HepG2 (cell line): ENCODE data around the gene HYAL2. TPM values are rescaled to one million over a fixed set of nuclear protein-coding genes. Genes with fewer than 3 reads are reported as not detected.

Experiments used
- AGO2 ChIP-seq: fragments of 200-400 bp; formaldehyde crosslinking; optimal IDR thresholded peaks from 2 replicates; pipeline ENCODE3; 2017; ENCODE audit warnings: mild to moderate bottlenecking, low read depth, low read length, moderate library complexity
- CERS6 ChIP-seq: sonication (generic); formaldehyde crosslinking; IDR thresholded peaks from 2 replicates; pipeline ENCODE4 v1.5.0; 2020; ENCODE audit warnings: missing genetic modification reagents
- DDIT3 ChIP-seq: sonication (generic); formaldehyde crosslinking; IDR thresholded peaks from 2 replicates; pipeline ENCODE4 v1.4.0; 2020; ENCODE audit warnings: mild to moderate bottlenecking, missing genetic modification reagents
- DRAP1 ChIP-seq: IDR thresholded peaks from 2 replicates; pipeline ENCODE4 v1.6.1; 2016; ENCODE audit warnings: missing genetic modification reagents, missing compliant biosample characterization
- GPN1 ChIP-seq: sonication (generic); formaldehyde crosslinking; IDR thresholded peaks from 2 replicates; pipeline ENCODE4 v1.5.1; 2020; ENCODE audit warnings: missing genetic modification reagents, borderline replicate concordance
- KAT8 ChIP-seq: IDR thresholded peaks from 2 replicates; pipeline ENCODE4 v1.6.1; 2016; ENCODE audit warnings: missing genetic modification reagents, missing compliant biosample characterization
- LRRFIP1 ChIP-seq: sonication (generic); formaldehyde crosslinking; conservative IDR thresholded peaks from 2 replicates; pipeline ENCODE4 v1.4.0; 2020; ENCODE audit warnings: missing genetic modification reagents
- MED13 ChIP-seq: sonication (generic); formaldehyde crosslinking; IDR thresholded peaks from 2 replicates; pipeline ENCODE4 v1.5.0; 2020; ENCODE audit warnings: missing genetic modification reagents
- MEIS2 ChIP-seq: sonication (generic); formaldehyde crosslinking; IDR thresholded peaks from 2 replicates; pipeline ENCODE4 v1.9.0; 2021; ENCODE audit warnings: mild to moderate bottlenecking, missing genetic modification reagents
- POLR2G ChIP-seq: fragments of 200-400 bp; formaldehyde crosslinking; IDR thresholded peaks from 2 replicates; pipeline ENCODE4 v1.6.1; 2018; ENCODE audit warnings: mild to moderate bottlenecking, low read depth, low read length, moderate library complexity
- SMC3 ChIP-seq: IDR thresholded peaks from 2 replicates; pipeline ENCODE4 v1.6.1; 2011; ENCODE audit warnings: low read length, improper control_type of control experiment
- XBP1 ChIP-seq: sonication (generic); formaldehyde crosslinking; IDR thresholded peaks from 2 replicates; pipeline ENCODE4 v1.5.0; 2020; ENCODE audit warnings: missing genetic modification reagents
- ZBTB43 ChIP-seq: sonication (generic); formaldehyde crosslinking; conservative IDR thresholded peaks from 2 replicates; pipeline ENCODE4 v1.4.0; 2020; ENCODE audit warnings: missing genetic modification reagents
- ZBTB44 ChIP-seq: sonication (generic); formaldehyde crosslinking; IDR thresholded peaks from 2 replicates; pipeline ENCODE4 v1.4.0; 2020; ENCODE audit warnings: missing genetic modification reagents
- ZFP36 ChIP-seq: fragments of 150-350 bp; IDR thresholded peaks from 2 replicates; pipeline ENCODE4 v1.6.1; 2018; ENCODE audit warnings: borderline replicate concordance, low read length, low read depth; ENCODE audit not compliant: partially characterized antibody
- ZFP62 ChIP-seq: sonication (generic); formaldehyde crosslinking; IDR thresholded peaks from 2 replicates; pipeline ENCODE4 v1.4.0; 2020; ENCODE audit warnings: missing genetic modification reagents
- ZNF232 ChIP-seq: sonication (generic); formaldehyde crosslinking; IDR thresholded peaks from 2 replicates; pipeline ENCODE4 v1.4.0; 2020; ENCODE audit warnings: missing genetic modification reagents, borderline replicate concordance
- ZNF501 ChIP-seq: sonication (generic); formaldehyde crosslinking; IDR thresholded peaks from 2 replicates; pipeline ENCODE4 v1.5.1; 2020; ENCODE audit warnings: mild to moderate bottlenecking, moderate library complexity, missing genetic modification reagents
- ZNF512 ChIP-seq: sonication (generic); formaldehyde crosslinking; IDR thresholded peaks from 2 replicates; pipeline ENCODE4 v1.4.0; 2020; ENCODE audit warnings: mild to moderate bottlenecking, missing genetic modification reagents
- ZNF570 ChIP-seq: sonication (generic); formaldehyde crosslinking; IDR thresholded peaks from 2 replicates; pipeline ENCODE4 v1.4.0; 2020; ENCODE audit warnings: mild to moderate bottlenecking, missing genetic modification reagents, borderline replicate concordance
- ZNF605 ChIP-seq: sonication (generic); formaldehyde crosslinking; IDR thresholded peaks from 2 replicates; pipeline ENCODE4 v1.8.0; 2022; ENCODE audit warnings: mild to moderate bottlenecking, missing genetic modification reagents
- polyA plus RNA-seq, 8 experiments: library from polyadenylated mRNA; depleted of rRNA in 3 of 8; stranded (reverse) in 7 of 8; unstranded in 1 of 8; fragments of >200 nt; fragmentation: Illumina TruSeq in 4 of 8; extraction: Trizol in 4 of 8; gene quantifications; 2 replicates each; pipeline versions ENCODE4 v1.2.1 to v1.2.3, GENCODE V29; 2011 to 2016; ENCODE audit warnings: low read depth in 4 of 8, missing spikeins in 1 of 8, mixed read lengths in 1 of 8; ENCODE audit not compliant: insufficient read depth in 1 of 8
- total RNA-seq, 5 experiments: library from RNA; depleted of rRNA; stranded (reverse); fragments of >200 nt; fragmentation: Illumina TruSeq; extraction: Trizol; gene quantifications; 2 replicates each; pipeline ENCODE4 v1.2.3, GENCODE V29; 2016; ENCODE audit warnings: low read depth in 1 of 5

Gene HYAL2
- total and polyA plus RNA-seq, 2 of the 13 experiments (the other 11 are each of a cell fraction or from before 2014, with no cell fraction given) = 76.2 to 102 TPM

GRCh38 chr3:50324351-50325112, 2.0 kb upstream of the HYAL2 start (continued):
- TF ChIP-seq CERS6 (CRISPR knock-in tag) (no peak), DDIT3 (CRISPR knock-in tag) (no peak), GPN1 (CRISPR knock-in tag) (no peak), SMC3 (peak; percentile 85), ZFP36 (no peak), ZNF512 (CRISPR knock-in tag) (no peak), DRAP1 (CRISPR knock-in tag) (peak; percentile 18; the same call in 1 of the 2 replicates), ZFP62 (no peak), ZNF232 (CRISPR knock-in tag) (no peak), POLR2G (no peak), KAT8 (CRISPR knock-in tag) (peak; percentile 61), LRRFIP1 (CRISPR knock-in tag) (no peak), ZBTB43 (CRISPR knock-in tag) (no peak), ZNF605 (CRISPR knock-in tag) (no peak; the same call in 1 of the 2 replicates), MEIS2 (no peak), ZNF501 (CRISPR knock-in tag) (peak; percentile 70), XBP1 (CRISPR knock-in tag) (no peak), MED13 (CRISPR knock-in tag) (no peak), ZNF570 (CRISPR knock-in tag) (no peak), AGO2 (no peak), ZBTB44 (CRISPR knock-in tag) (no peak)
